Stimulated activated naive B cell treated with anti-CD40 and anti-IgM and Interleukin-4, amounts not matched to agents 10 μg/mL and 1 μg/mL and 100 μg/mL, for 72 hours (primary cell): ENCODE results near the gene FSHR.
A peak's percentile ranks its signal among the peaks of the same experiment; 100 is the strongest.

Experiments
- ATAC-seq, 2 donors: fragments of 150-1000 bp; cut with Tn5 transposase; replicated peaks; 2 replicates each; pipeline ENCODE4 v1.10.0; 2021; ENCODE audit warnings: moderate library complexity in 1 of 2
- DNase-seq: peaks from one replicate; pipeline ENCODE4 v3.0.0; 2021
- H3K27ac Mint-ChIP-seq: one replicate; pipeline ENCODE4 v1.8.0; 2022; ENCODE audit warnings: mild to moderate bottlenecking, mixed read lengths
- H3K27me3 Mint-ChIP-seq, 2 donors: one replicate each; pipeline ENCODE4 v1.8.0; 2022; ENCODE audit warnings: mixed read lengths in 2 of 2
- H3K36me3 Mint-ChIP-seq, 2 donors: one replicate each; pipeline ENCODE4 v1.8.0; 2022; ENCODE audit warnings: mixed read lengths in 2 of 2, mild to moderate bottlenecking in 1 of 2
- H3K4me1 Mint-ChIP-seq, 2 donors: one replicate each; pipeline ENCODE4 v1.8.0; 2022; ENCODE audit warnings: mixed read lengths in 2 of 2, mild to moderate bottlenecking in 1 of 2
- H3K4me3 Mint-ChIP-seq, 2 donors: one replicate each; pipeline ENCODE4 v1.8.0; 2022; ENCODE audit warnings: mild to moderate bottlenecking in 2 of 2, mixed read lengths in 2 of 2, moderate library complexity in 1 of 2
- H3K9me3 Mint-ChIP-seq, 2 donors: one replicate each; pipeline ENCODE4 v1.8.0; 2022; ENCODE audit warnings: mixed read lengths in 2 of 2, mild to moderate bottlenecking in 1 of 2

FSHR gene

DNA sequence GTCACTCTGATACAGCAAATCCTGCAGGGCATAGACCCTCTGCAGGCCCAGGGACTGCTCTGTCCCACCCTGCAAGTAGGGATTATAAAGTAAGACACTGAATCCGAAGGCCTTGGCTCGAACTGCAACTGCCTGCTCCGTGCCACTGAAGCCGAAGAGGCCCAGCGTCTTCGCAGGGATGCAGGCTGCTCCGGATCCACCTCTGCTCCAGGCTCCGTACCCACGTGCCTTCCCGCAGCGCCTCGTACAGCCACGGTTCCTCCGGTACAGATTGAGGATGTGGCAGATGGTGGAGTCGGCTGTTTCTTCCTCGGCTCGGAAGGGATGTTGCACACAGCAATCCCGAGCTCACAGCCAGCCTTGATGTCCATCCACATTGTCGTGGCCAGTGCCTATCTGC is 238.4 kb downstream of the FSHR start:
- H3K4me3 Mint-ChIP-seq, result no peak overlapping the region
- H3K4me1 Mint-ChIP-seq, result no peaks in the 10 kb centered on the region
- no peaks in the 10 kb centered on the region for H3K27me3 Mint-ChIP-seq
- ATAC-seq (no peak), DNase-seq (no peak)
- H3K27ac Mint-ChIP-seq, result no peak overlapping the region
- no peaks in the 10 kb centered on the region for H3K36me3 Mint-ChIP-seq
- peaks cover 8 to 9% of the 10 kb centered on the region in 2 donors for H3K9me3 Mint-ChIP-seq

DNA sequence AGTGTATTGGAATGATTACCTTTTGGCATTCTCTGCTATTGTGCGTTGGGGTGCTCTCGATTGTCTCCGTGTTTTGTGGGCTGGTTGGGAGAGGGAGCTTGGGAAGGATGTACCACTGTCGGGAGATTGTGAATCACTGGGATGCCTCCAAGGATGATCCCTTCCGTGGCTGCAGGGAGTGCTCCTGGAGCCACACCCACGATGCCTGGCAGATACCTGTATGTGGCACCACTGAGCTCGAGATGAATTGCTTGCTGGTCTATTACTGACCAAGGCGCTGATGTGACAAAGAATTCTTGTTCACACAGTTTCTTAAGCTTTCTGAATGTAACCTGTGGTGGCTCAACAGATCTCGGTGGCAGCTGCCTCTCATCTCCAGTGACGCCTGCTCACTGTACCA is 239.1 kb downstream of the FSHR start:
- H3K27ac Mint-ChIP-seq, result no peak overlapping the region
- no peaks in the 10 kb centered on the region for H3K36me3 Mint-ChIP-seq
- no peak for ATAC-seq
- no peaks in the 10 kb centered on the region for H3K27me3 Mint-ChIP-seq
- no peak for DNase-seq
- peaks cover 6 to 9% of the 10 kb centered on the region in 2 donors for H3K9me3 Mint-ChIP-seq
- no peak overlapping the region for H3K4me3 Mint-ChIP-seq
- H3K4me1 Mint-ChIP-seq, result no peaks in the 10 kb centered on the region

GRCh38 chr2:48914477-48915089 is 239.7 kb downstream of the FSHR start:
- no peak overlapping the region for H3K4me3 Mint-ChIP-seq
- H3K36me3 Mint-ChIP-seq, result no peaks in the 10 kb centered on the region
- H3K27me3 Mint-ChIP-seq, result no peaks in the 10 kb centered on the region
- peaks cover 5 to 6% of the 10 kb centered on the region in 2 donors for H3K9me3 Mint-ChIP-seq
- H3K27ac Mint-ChIP-seq, result no peak overlapping the region
- ATAC-seq (peak in 1 of 2 donors; percentile 31), DNase-seq (no peak)
- H3K4me1 Mint-ChIP-seq, result no peaks in the 10 kb centered on the region
